ENCODE measurements around the gene RPS27.

DNA sequence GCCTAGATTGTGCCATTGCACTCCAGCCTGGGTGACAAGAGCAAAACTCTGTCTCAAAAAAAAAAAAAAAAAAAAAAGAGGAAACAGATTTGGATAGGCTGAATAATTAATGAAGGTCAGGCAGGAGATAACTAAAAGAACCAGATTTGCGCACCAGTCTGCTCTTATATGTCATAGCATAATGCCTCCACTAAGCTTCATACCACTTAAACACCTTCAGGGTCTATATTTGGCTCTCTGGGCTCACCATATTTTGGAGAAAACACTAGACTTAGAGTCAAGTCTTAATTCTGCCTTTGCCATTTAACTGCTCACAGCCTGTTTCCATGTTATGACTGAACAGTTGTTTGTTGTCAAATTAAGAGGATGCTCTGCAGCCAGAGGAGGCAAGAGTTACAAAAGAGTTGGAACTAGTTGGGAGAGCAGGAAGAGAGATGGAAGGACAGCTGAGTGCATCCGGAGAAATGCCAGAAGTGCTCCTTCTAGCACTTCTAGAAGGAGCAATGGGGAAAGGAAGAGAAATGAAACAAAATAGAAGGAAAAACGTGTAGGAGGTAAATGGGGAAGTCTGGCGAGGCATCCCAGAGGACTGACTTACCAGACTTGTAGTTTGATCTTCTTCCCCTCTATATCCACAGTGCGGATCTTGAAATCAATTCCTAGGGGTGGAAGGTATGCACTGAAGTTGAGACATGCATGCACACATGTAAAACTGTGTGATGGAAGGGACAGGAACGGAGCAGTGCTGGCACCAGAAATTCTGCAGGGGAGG, 6.3 kb upstream of the RPS27 start:
- TF ChIP-seq, protein P1, sequence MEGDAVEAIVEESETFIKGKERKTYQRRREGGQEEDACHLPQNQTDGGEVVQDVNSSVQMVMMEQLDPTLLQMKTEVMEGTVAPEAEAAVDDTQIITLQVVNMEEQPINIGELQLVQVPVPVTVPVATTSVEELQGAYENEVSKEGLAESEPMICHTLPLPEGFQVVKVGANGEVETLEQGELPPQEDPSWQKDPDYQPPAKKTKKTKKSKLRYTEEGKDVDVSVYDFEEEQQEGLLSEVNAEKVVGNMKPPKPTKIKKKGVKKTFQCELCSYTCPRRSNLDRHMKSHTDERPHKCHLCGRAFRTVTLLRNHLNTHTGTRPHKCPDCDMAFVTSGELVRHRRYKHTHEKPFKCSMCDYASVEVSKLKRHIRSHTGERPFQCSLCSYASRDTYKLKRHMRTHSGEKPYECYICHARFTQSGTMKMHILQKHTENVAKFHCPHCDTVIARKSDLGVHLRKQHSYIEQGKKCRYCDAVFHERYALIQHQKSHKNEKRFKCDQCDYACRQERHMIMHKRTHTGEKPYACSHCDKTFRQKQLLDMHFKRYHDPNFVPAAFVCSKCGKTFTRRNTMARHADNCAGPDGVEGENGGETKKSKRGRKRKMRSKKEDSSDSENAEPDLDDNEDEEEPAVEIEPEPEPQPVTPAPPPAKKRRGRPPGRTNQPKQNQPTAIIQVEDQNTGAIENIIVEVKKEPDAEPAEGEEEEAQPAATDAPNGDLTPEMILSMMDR (IDR thresholded peaks at IDR 0.05): no peak
- TF ChIP-seq POLR2A (IDR thresholded peaks at IDR 0.05): no peak

All from prostate gland (tissue), 2 donors.